ENCODE measurements around the gene ZC3H14.

Gene ZC3H14

DNA sequence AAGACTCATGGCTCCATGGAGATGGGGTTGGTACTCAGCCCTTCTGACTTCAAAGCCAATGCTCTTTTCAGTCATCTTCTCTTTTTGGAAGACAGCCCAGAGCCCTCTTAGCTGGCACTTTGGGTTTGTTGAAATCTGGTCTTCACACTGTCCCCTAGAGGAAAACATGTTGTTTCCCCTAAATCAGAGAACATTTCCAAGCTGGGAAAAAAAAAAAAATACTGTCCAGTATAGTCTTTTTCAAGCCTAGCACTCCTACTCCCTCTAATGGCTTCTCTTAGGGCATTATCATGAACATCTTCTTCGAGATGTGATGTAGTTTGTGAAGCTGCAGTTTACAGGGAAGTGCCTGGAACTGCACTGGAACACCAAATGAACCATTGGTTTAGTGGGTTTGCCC is 3.0 kb upstream of the ZC3H14 start:
- H3K4me3 ChIP-seq (ENCODE audit: low read length in 2 of 2) = no peak overlapping the region
- no peak overlapping the region for H3K23ac ChIP-seq (ENCODE audit: low read depth, low read length, poor library complexity)
- H3K79me1 ChIP-seq (ENCODE audit: low read depth, low read length) = peaks cover 3% of the 10 kb centered on the region
- H3K9ac ChIP-seq (ENCODE audit: low read depth, low read length, poor library complexity) = no peak overlapping the region
- no peak overlapping the region for H3K4me2 ChIP-seq (ENCODE audit: insufficient read depth, low read length, poor library complexity, severe bottlenecking)
- no CpG with 5 or more reads among the region's 1 CpG for WGBS, 2 donors (ENCODE audit: extremely low coverage in 2 of 2, insufficient read length in 2 of 2, insufficient replicate concordance in 1 of 2)
- H2AK5ac ChIP-seq (ENCODE audit: low read depth, low read length) = no peak overlapping the region
- H3K36me3 ChIP-seq (replicated peaks in 1 of 2; ENCODE audit: control insufficient read depth in 2 of 2, insufficient read depth in 2 of 2, low read length in 2 of 2) = peaks cover 0 to 10% of the 10 kb centered on the region in 2 donors
- no peaks in the 10 kb centered on the region for H3K9me3 ChIP-seq (replicated peaks in 1 of 2; ENCODE audit: control insufficient read depth in 2 of 2, insufficient read depth in 1 of 2, low read depth in 1 of 2, low read length in 2 of 2)
- no peak overlapping the region for H2BK12ac ChIP-seq (ENCODE audit: low read length)
- DNase-seq (ENCODE audit: low spot score) = no peak
- H3K4me1 ChIP-seq (ENCODE audit: control insufficient read depth in 2 of 2, insufficient read depth in 1 of 2, low read depth in 1 of 2, low read length in 2 of 2) = peaks cover 0 to 5% of the 10 kb centered on the region in 2 donors
- no peak overlapping the region for H4K8ac ChIP-seq (ENCODE audit: low read depth, low read length)
- H3K27me3 ChIP-seq (ENCODE audit: control insufficient read depth in 3 of 3, insufficient read depth in 3 of 3, low read depth in 1 of 3, low read length in 3 of 3) = no peaks in the 10 kb centered on the region
- peak overlapping the region; percentile 45 for H2AFZ ChIP-seq (ENCODE audit: low read length)
- H2BK5ac ChIP-seq (ENCODE audit: low read length) = no peak overlapping the region
- H2BK120ac ChIP-seq (ENCODE audit: low read depth, low read length) = no peak overlapping the region
- H3K4ac ChIP-seq (ENCODE audit: low read length) = no peak overlapping the region
- H3K27ac ChIP-seq (replicated peaks; ENCODE audit: low read length) = no peak overlapping the region
- H4K91ac ChIP-seq (ENCODE audit: low read depth, low read length, poor library complexity) = no peak overlapping the region
- H3K18ac ChIP-seq (ENCODE audit: low read length) = no peak overlapping the region
- no peak overlapping the region for H2BK15ac ChIP-seq (ENCODE audit: low read length)
- H3K14ac ChIP-seq (ENCODE audit: low read length) = no peak overlapping the region

DNA sequence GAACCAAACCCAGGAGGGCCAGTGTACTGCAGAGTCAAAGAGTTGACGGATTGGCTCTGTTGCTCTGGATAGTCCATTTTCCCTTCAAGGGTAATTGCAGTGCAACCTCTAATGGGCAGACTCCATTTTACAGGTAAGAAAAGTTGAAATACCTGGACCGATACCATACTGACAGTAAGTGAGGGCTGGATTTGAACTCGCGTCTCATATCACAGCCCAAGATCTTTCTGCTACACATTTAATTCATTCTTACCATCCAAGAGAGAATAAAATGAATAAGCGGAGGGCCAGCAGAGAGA is 356 bp upstream of the ZC3H14 start:
- Histone ChIP-seq H3K4me1 (ENCODE audit: control insufficient read depth in 2 of 2, insufficient read depth in 1 of 2, low read depth in 1 of 2, low read length in 2 of 2) (no peaks in the 10 kb centered on the region), H2BK12ac (ENCODE audit: low read length) (no peak overlapping the region), H2AK5ac (ENCODE audit: low read depth, low read length) (no peak overlapping the region), H3K27ac (replicated peaks; ENCODE audit: low read length) (no peak overlapping the region), H4K8ac (ENCODE audit: low read depth, low read length) (no peak overlapping the region), H3K9me3 (replicated peaks in 1 of 2; ENCODE audit: control insufficient read depth in 2 of 2, insufficient read depth in 1 of 2, low read depth in 1 of 2, low read length in 2 of 2) (no peaks in the 10 kb centered on the region), H3K14ac (ENCODE audit: low read length) (no peak overlapping the region), H3K9ac (ENCODE audit: low read depth, low read length, poor library complexity) (no peak overlapping the region), H3K18ac (ENCODE audit: low read length) (no peak overlapping the region), H3K27me3 (ENCODE audit: control insufficient read depth in 3 of 3, insufficient read depth in 3 of 3, low read depth in 1 of 3, low read length in 3 of 3) (no peaks in the 10 kb centered on the region), H3K4me3 (ENCODE audit: low read length in 2 of 2) (peak overlapping the region; percentile 93 to 97), H2BK120ac (ENCODE audit: low read depth, low read length) (no peak overlapping the region), H4K91ac (ENCODE audit: low read depth, low read length, poor library complexity) (no peak overlapping the region), H3K4me2 (ENCODE audit: insufficient read depth, low read length, poor library complexity, severe bottlenecking) (peak overlapping the region; percentile 32), H3K23ac (ENCODE audit: low read depth, low read length, poor library complexity) (no peak overlapping the region), H3K36me3 (replicated peaks in 1 of 2; ENCODE audit: control insufficient read depth in 2 of 2, insufficient read depth in 2 of 2, low read length in 2 of 2) (peaks cover 0 to 30% of the 10 kb centered on the region in 2 donors), H2BK15ac (ENCODE audit: low read length) (no peak overlapping the region), H3K79me1 (ENCODE audit: low read depth, low read length) (peaks cover 3% of the 10 kb centered on the region), H2AFZ (ENCODE audit: low read length) (peak overlapping the region; percentile 97), H2BK5ac (ENCODE audit: low read length) (no peak overlapping the region), H3K4ac (ENCODE audit: low read length) (no peak overlapping the region)
- no CpG with 5 or more reads among the region's 5 CpGs for WGBS, 2 donors (ENCODE audit: extremely low coverage in 2 of 2, insufficient read length in 2 of 2, insufficient replicate concordance in 1 of 2)
- DNase-seq (ENCODE audit: low spot score) = no peak

- no peak overlapping the region for H3K4ac ChIP-seq (ENCODE audit: low read length)
- no peak overlapping the region for H2AFZ ChIP-seq (ENCODE audit: low read length)
- no peak for DNase-seq (ENCODE audit: low spot score)
- no peak overlapping the region for H4K91ac ChIP-seq (ENCODE audit: low read depth, low read length, poor library complexity)
- no peak overlapping the region for H3K9ac ChIP-seq (ENCODE audit: low read depth, low read length, poor library complexity)
- no peak overlapping the region for H2BK120ac ChIP-seq (ENCODE audit: low read depth, low read length)
- peaks cover 8 to 44% of the 10 kb centered on the region in 2 donors for H3K36me3 ChIP-seq (replicated peaks in 1 of 2; ENCODE audit: control insufficient read depth in 2 of 2, insufficient read depth in 2 of 2, low read length in 2 of 2)
- no peaks in the 10 kb centered on the region for H3K9me3 ChIP-seq (replicated peaks in 1 of 2; ENCODE audit: control insufficient read depth in 2 of 2, insufficient read depth in 1 of 2, low read depth in 1 of 2, low read length in 2 of 2)
- H3K27me3 ChIP-seq (ENCODE audit: control insufficient read depth in 3 of 3, insufficient read depth in 3 of 3, low read depth in 1 of 3, low read length in 3 of 3) = no peaks in the 10 kb centered on the region
- no peak overlapping the region for H2BK12ac ChIP-seq (ENCODE audit: low read length)
- no peak overlapping the region for H3K27ac ChIP-seq (replicated peaks; ENCODE audit: low read length)
- H3K4me3 ChIP-seq (ENCODE audit: low read length in 2 of 2) = peak overlapping the region; percentile 93 to 97
- no peak overlapping the region for H2BK15ac ChIP-seq (ENCODE audit: low read length)
- peaks cover 3% of the 10 kb centered on the region for H3K79me1 ChIP-seq (ENCODE audit: low read depth, low read length)
- no peak overlapping the region for H2BK5ac ChIP-seq (ENCODE audit: low read length)
- WGBS, 2 donors (ENCODE audit: extremely low coverage in 2 of 2, insufficient read length in 2 of 2, insufficient replicate concordance in 1 of 2) = no CpG with 5 or more reads among the region's 7 CpGs
- peak overlapping the region; percentile 57 for H3K4me2 ChIP-seq (ENCODE audit: insufficient read depth, low read length, poor library complexity, severe bottlenecking)
- H3K23ac ChIP-seq (ENCODE audit: low read depth, low read length, poor library complexity) = no peak overlapping the region
- H3K14ac ChIP-seq (ENCODE audit: low read length) = no peak overlapping the region
- H4K8ac ChIP-seq (ENCODE audit: low read depth, low read length) = no peak overlapping the region
- no peak overlapping the region for H3K18ac ChIP-seq (ENCODE audit: low read length)
- no peaks in the 10 kb centered on the region for H3K4me1 ChIP-seq (ENCODE audit: control insufficient read depth in 2 of 2, insufficient read depth in 1 of 2, low read depth in 1 of 2, low read length in 2 of 2)
- no peak overlapping the region for H2AK5ac ChIP-seq (ENCODE audit: low read depth, low read length)
These were observed 1.0 kb downstream of the ZC3H14 start for GRCh38 chr14:88563845-88564244.

GRCh38 chr14:88565427-88565826 is 2.6 kb downstream of the ZC3H14 start:
- Histone ChIP-seq H3K27me3 (ENCODE audit: control insufficient read depth in 3 of 3, insufficient read depth in 3 of 3, low read depth in 1 of 3, low read length in 3 of 3) (no peaks in the 10 kb centered on the region), H3K4me3 (ENCODE audit: low read length in 2 of 2) (no peak overlapping the region), H3K27ac (replicated peaks; ENCODE audit: low read length) (no peak overlapping the region), H3K14ac (ENCODE audit: low read length) (no peak overlapping the region), H4K8ac (ENCODE audit: low read depth, low read length) (no peak overlapping the region), H3K4me1 (ENCODE audit: control insufficient read depth in 2 of 2, insufficient read depth in 1 of 2, low read depth in 1 of 2, low read length in 2 of 2) (no peaks in the 10 kb centered on the region), H2BK120ac (ENCODE audit: low read depth, low read length) (no peak overlapping the region), H3K36me3 (replicated peaks in 1 of 2; ENCODE audit: control insufficient read depth in 2 of 2, insufficient read depth in 2 of 2, low read length in 2 of 2) (peaks cover 18 to 60% of the 10 kb centered on the region in 2 donors), H2AFZ (ENCODE audit: low read length) (no peak overlapping the region), H4K91ac (ENCODE audit: low read depth, low read length, poor library complexity) (no peak overlapping the region), H2BK15ac (ENCODE audit: low read length) (no peak overlapping the region), H3K4me2 (ENCODE audit: insufficient read depth, low read length, poor library complexity, severe bottlenecking) (no peak overlapping the region), H3K9ac (ENCODE audit: low read depth, low read length, poor library complexity) (no peak overlapping the region), H2AK5ac (ENCODE audit: low read depth, low read length) (no peak overlapping the region), H2BK5ac (ENCODE audit: low read length) (no peak overlapping the region), H3K23ac (ENCODE audit: low read depth, low read length, poor library complexity) (no peak overlapping the region), H3K4ac (ENCODE audit: low read length) (no peak overlapping the region), H3K9me3 (replicated peaks in 1 of 2; ENCODE audit: control insufficient read depth in 2 of 2, insufficient read depth in 1 of 2, low read depth in 1 of 2, low read length in 2 of 2) (peaks cover 0 to 3% of the 10 kb centered on the region in 2 donors), H2BK12ac (ENCODE audit: low read length) (no peak overlapping the region), H3K79me1 (ENCODE audit: low read depth, low read length) (peaks cover 3% of the 10 kb centered on the region), H3K18ac (ENCODE audit: low read length) (no peak overlapping the region)
- whole genome bisulfite sequencing, 2 donors (ENCODE audit: extremely low coverage in 2 of 2, insufficient read length in 2 of 2, insufficient replicate concordance in 1 of 2) = no CpG with 5 or more reads among the region's 5 CpGs
- no peak for DNase-seq (ENCODE audit: low spot score)
